HG03159 (cell line): ENCODE data around the gene FER.
"Not testable (repeated sequence)": the region's sequence is repeated elsewhere in the genome, so short reads cannot be mapped to it uniquely, and the experiment has no call there.

Experiments used
- ATAC-seq: cut with Tn5 transposase; IDR thresholded peaks from one replicate; pipeline ENCODE4 v1.9.1; 2021; ENCODE audit warnings: mild to moderate bottlenecking, moderate library complexity; ENCODE audit not compliant: unreplicated experiment

FER gene

GRCh38 chr5:108747774-108748400 is at the start of gene FER:
TSS of gene FER (plus strand) at chr5:108747897. CDS start at chr5:108798183, 50,286 bp downstream.
- peak; percentile 35 for ATAC-seq

- ATAC-seq = not testable (repeated sequence)
Measured at GRCh38 chr5:108700388-108700787, 47.3 kb upstream of the FER start.

- ATAC-seq = no peak
Measured at GRCh38 chr5:108700930-108701329, 46.8 kb upstream of the FER start.

- no peak for ATAC-seq
Measured at GRCh38 chr5:108702546-108702945, 45.2 kb upstream of the FER start.

- ATAC-seq = no peak
Measured at GRCh38 chr5:108703313-108703712, 44.4 kb upstream of the FER start.

GRCh38 chr5:108707141-108707540 is 40.6 kb upstream of the FER start:
- no peak for ATAC-seq

- ATAC-seq = no peak
Measured at GRCh38 chr5:108711898-108712297, 35.8 kb upstream of the FER start.

- ATAC-seq = no peak
Measured at GRCh38 chr5:108715408-108715807, 32.3 kb upstream of the FER start.

GRCh38 chr5:108720391-108720790 is 27.3 kb upstream of the FER start:
- peak; percentile 91 for ATAC-seq

- no peak for ATAC-seq
Measured at GRCh38 chr5:108726446-108727235, 21.1 kb upstream of the FER start.

GRCh38 chr5:108727236-108727650 is 20.5 kb upstream of the FER start:
- no peak for ATAC-seq

- ATAC-seq = peak; percentile 69
Measured at GRCh38 chr5:108727651-108728565, 19.8 kb upstream of the FER start.

GRCh38 chr5:108728566-108729241 is 19.0 kb upstream of the FER start:
- ATAC-seq = peak; percentile 23

- no peak for ATAC-seq
Measured at GRCh38 chr5:108729242-108729615, 18.5 kb upstream of the FER start.

- ATAC-seq = peak; percentile 56
Measured at GRCh38 chr5:108730617-108731340, 16.9 kb upstream of the FER start.

GRCh38 chr5:108735790-108736189 is 11.9 kb upstream of the FER start:
- ATAC-seq = no peak

GRCh38 chr5:108736855-108737254 is 10.8 kb upstream of the FER start:
- no peak for ATAC-seq

GRCh38 chr5:108739376-108739775 is 8.3 kb upstream of the FER start:
- ATAC-seq = no peak

- ATAC-seq = no peak
Measured at GRCh38 chr5:108739906-108740305, 7.8 kb upstream of the FER start.

GRCh38 chr5:108743319-108743718 is 4.4 kb upstream of the FER start:
- ATAC-seq = no peak
